Breast epithelium (tissue), 3 donors: ENCODE results near the gene COG3.

Source experiments
- CTCF ChIP-seq, 3 donors: fragments of 450-650 bp; IDR thresholded peaks; one replicate each; pipeline ENCODE4 v1.5.1; 2016 to 2017; ENCODE audit warnings: antibody characterized with exemption in 3 of 3, mild to moderate bottlenecking in 3 of 3, moderate library complexity in 3 of 3
- POLR2A ChIP-seq: fragments of 450-650 bp; IDR thresholded peaks from one replicate; pipeline ENCODE4 v1.6.1; 2016; ENCODE audit warnings: antibody characterized with exemption, mild to moderate bottlenecking, moderate library complexity

- TF ChIP-seq CTCF (IDR thresholded peaks at IDR 0.05) (no peak), POLR2A (no peak)
Measured at GRCh38 chr13:45544520-45544919, 79.8 kb downstream of the COG3 start.
